ENCODE data around the gene TRIB2. TPM values are rescaled to one million over a fixed set of nuclear protein-coding genes. Genes with fewer than 3 reads are reported as not detected.
A peak's percentile ranks its signal among the peaks of the same experiment; 100 is the strongest.

Gene TRIB2
- total and polyA plus RNA-seq, 2 of the 4 experiments (the other 2 are of a cell fraction) = 12.0 to 12.7 TPM

DNA sequence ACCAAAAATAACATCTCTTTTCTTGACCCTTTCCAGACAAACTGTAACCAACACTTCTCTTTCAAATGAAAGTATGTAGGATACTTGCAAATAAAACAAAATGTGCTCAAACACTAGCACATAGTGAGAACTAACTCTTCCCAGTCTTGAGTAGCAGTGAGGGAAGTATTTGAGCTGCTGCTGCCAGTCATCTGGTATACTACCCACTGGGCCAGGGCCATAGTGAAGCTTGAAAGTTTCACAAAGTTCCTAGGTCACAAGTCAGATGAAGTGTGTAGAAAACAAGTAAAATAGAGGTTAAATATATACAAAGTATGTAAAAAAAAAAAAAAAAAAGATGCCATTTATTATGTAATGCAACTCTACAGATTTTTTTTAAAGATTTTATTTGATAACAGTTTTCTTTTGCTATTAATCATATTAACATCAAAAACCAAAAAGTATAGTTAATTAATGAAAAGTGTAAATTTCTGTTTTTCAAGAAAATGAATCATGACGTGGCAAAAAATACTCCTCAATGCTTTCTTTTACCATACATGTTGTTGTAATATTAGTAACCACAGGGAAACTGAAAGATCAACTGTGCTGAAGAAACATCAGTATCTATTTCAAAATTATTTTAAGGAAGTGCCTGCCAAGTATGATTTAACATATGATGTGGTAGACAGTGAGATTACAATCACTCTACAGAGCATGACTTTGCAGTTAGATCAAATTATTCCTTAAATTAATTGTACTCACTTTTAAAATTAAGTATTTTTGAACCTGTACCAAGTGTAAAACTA, 21.6 kb upstream of the TRIB2 start:
- dilution Hi-C loops (cut with HindIII; ENCODE audit: low sequenced_read_pairs, unreplicated experiment) = no loop called here
- ChIA-PET CTCF (no interaction called here), POLR2A (ENCODE audit: unreplicated experiment) (no interaction called here)
- Histone ChIP-seq H2BK20ac (ENCODE audit: low read depth, low read length) (no peak overlapping the region), H2AK9ac (replicated peaks; ENCODE audit: low read depth, low read length, poor library complexity) (no peak overlapping the region), H4K5ac (ENCODE audit: low read depth, low read length) (no peak overlapping the region), H2AK5ac (ENCODE audit: low read depth, low read length) (no peak overlapping the region), H2BK120ac (ENCODE audit: low read depth, low read length) (no peak overlapping the region), H3K4me1 (ENCODE audit: control insufficient read depth, insufficient read depth, low read length) (no peaks in the 10 kb centered on the region), H3K14ac (replicated peaks; ENCODE audit: low read depth, low read length) (no peak overlapping the region), H3K9ac (ENCODE audit: low read depth, low read length) (no peak overlapping the region), H3K4me2 (ENCODE audit: low read depth, low read length) (no peak overlapping the region), H3K56ac (ENCODE audit: extremely low read depth, insufficient read depth, low read length) (no peak overlapping the region), H3K9me1 (ENCODE audit: insufficient read depth, low read length) (no peaks in the 10 kb centered on the region), H3K18ac (ENCODE audit: low read depth, low read length) (no peak overlapping the region), H4K8ac (ENCODE audit: low read depth in 2 of 2, low read length in 2 of 2) (no peak overlapping the region), H4K91ac (ENCODE audit: insufficient read depth, low read depth, low read length) (no peak overlapping the region), H3K23ac (ENCODE audit: low read depth, low read length) (no peak overlapping the region), H3K27ac (ENCODE audit: insufficient read depth, low read length) (no peak overlapping the region), H3K79me1 (ENCODE audit: low read depth in 1 of 2, low read length in 2 of 2) (no peaks in the 10 kb centered on the region), H3K27me3 (ENCODE audit: control insufficient read depth, insufficient read depth, low read length) (no peaks in the 10 kb centered on the region), H3K4me3 (ENCODE audit: insufficient read depth, low read depth, low read length) (no peak overlapping the region), H2BK5ac (ENCODE audit: low read depth, low read length, poor library complexity, severe bottlenecking) (no peak overlapping the region), H3K9me3 (ENCODE audit: control insufficient read depth, insufficient read depth, low read length) (peaks cover 2% of the 10 kb centered on the region), H2BK15ac (ENCODE audit: low read depth, low read length) (no peak overlapping the region), H3K36me3 (ENCODE audit: control insufficient read depth, insufficient read depth, low read length) (no peaks in the 10 kb centered on the region), H3K4ac (ENCODE audit: low read depth, low read length) (no peak overlapping the region), H4K20me1 (ENCODE audit: insufficient read depth, low read length) (no peaks in the 10 kb centered on the region), H2AFZ (replicated peaks; ENCODE audit: low read length, poor library complexity) (no peak overlapping the region)
- TF ChIP-seq CTCF (conservative IDR thresholded peaks at IDR 0.05; ENCODE audit: low read depth, low read length) = no peak
- TF ChIP-seq RAD21 (IDR thresholded peaks at IDR 0.05; ENCODE audit: low read length) = no peak
- TF ChIP-seq MXI1 (IDR thresholded peaks at IDR 0.05; ENCODE audit: borderline replicate concordance, low read depth, low read length) = no peak
- TF ChIP-seq FOS (IDR thresholded peaks at IDR 0.05; ENCODE audit: low read depth, low read length) = no peak
- TF ChIP-seq MAFK (IDR thresholded peaks at IDR 0.05; ENCODE audit: low read depth, low read length) = no peak
- no peak for TF ChIP-seq MAZ (IDR thresholded peaks at IDR 0.05; ENCODE audit: borderline replicate concordance, low read depth, low read length)
- no peak for TF ChIP-seq POLR2A (IDR thresholded peaks at IDR 0.05; ENCODE audit: low read depth, low read length)
- TF ChIP-seq NFE2L2 (IDR thresholded peaks at IDR 0.05; ENCODE audit: low read depth, low read length) = peak; percentile 63; the same call in 1 of the 2 replicates
- in situ Hi-C loops (cut with MboI; ENCODE audit: low sequenced_read_pairs) = no loop called here
- no TSS peak for BruUV-seq (replicated peaks)
- intact Hi-C loops (cut with micrococcal nuclease) = no loop called here
- no peak for DNase-seq
- no peak for ATAC-seq (ENCODE audit: low read depth)
- no CpG with 5 or more reads among the region's 1 CpG for whole genome bisulfite sequencing, 2 experiments (ENCODE audit: extremely low coverage in 2 of 2, insufficient read length in 1 of 2)
